Activated T-cell treated with anti-CD3 and anti-CD28 coated beads, Interleukin-2, amount 50 U/mL, for 72 hours (primary cell): Measurements from ENCODE around the gene NDUFAF5. TPM values are rescaled to one million over a fixed set of nuclear protein-coding genes. Genes with fewer than 3 reads are reported as not detected.

Experiments
- ATAC-seq, 2 donors: fragments of 150-1000 bp; cut with Tn5 transposase; replicated peaks in 1 of 2; 2 replicates each; pipeline ENCODE4 v1.10.0; 2021; ENCODE audit warnings: moderate library complexity in 2 of 2, mild to moderate bottlenecking in 1 of 2
- DNase-seq, 2 donors: peaks; one replicate each; pipeline ENCODE4 v3.0.0; 2021 to 2022; ENCODE audit warnings: mixed read lengths in 1 of 2
- H3K27ac Mint-ChIP-seq: one replicate; pipeline ENCODE4 v1.8.0; 2022; ENCODE audit warnings: mild to moderate bottlenecking, moderate library complexity, mixed read lengths
- H3K27me3 Mint-ChIP-seq: one replicate; pipeline ENCODE4 v1.8.0; 2022; ENCODE audit warnings: low read depth, mixed read lengths
- H3K36me3 Mint-ChIP-seq, 2 donors: one replicate each; pipeline ENCODE4 v1.8.0; 2022; ENCODE audit warnings: mixed read lengths in 2 of 2, mild to moderate bottlenecking in 1 of 2; ENCODE audit not compliant: insufficient read depth in 2 of 2
- H3K4me1 Mint-ChIP-seq: one replicate; pipeline ENCODE4 v1.8.0; 2022; ENCODE audit warnings: low read depth, mixed read lengths
- H3K4me3 Mint-ChIP-seq, 2 donors: one replicate each; pipeline ENCODE4 v1.8.0; 2022; ENCODE audit warnings: mild to moderate bottlenecking in 2 of 2, mixed read lengths in 2 of 2, moderate library complexity in 2 of 2
- H3K9me3 Mint-ChIP-seq, 2 donors: one replicate each; pipeline ENCODE4 v1.8.0; 2022; ENCODE audit warnings: mixed read lengths in 2 of 2
- total RNA-seq, 2 donors: library from RNA; stranded (reverse); gene quantifications; one replicate each; pipeline ENCODE4 v1.2.3, GENCODE V29; 2022

The NDUFAF5 gene
- total RNA-seq, 2 donors from 2014 or later = 30.4 to 32.9 TPM

DNA sequence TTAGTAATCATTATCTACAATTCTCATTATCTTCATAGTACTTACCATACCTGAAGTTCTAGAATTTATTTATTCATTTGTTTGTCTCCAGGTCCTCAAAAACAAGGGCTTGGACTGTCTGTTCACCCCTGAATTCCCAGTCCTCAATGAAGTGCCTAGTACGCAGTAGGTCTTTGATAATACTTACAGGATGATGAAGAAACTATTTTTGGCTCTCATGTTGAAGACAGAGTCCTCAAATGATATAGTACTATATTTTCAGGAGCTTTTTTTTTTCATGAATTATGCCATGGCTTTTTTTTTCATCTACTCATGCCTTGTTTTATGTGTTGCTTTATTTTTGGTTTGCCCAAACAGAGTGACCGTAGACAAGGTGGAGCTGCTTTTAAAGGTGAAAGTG is 66.5 kb downstream of the NDUFAF5 start:
- H3K27ac Mint-ChIP-seq = no peak overlapping the region
- ATAC-seq = no peak
- no peak for DNase-seq
- no peaks in the 10 kb centered on the region for H3K9me3 Mint-ChIP-seq
- no peaks in the 10 kb centered on the region for H3K4me1 Mint-ChIP-seq
- no peak overlapping the region for H3K4me3 Mint-ChIP-seq
- H3K36me3 Mint-ChIP-seq = no peaks in the 10 kb centered on the region
- H3K27me3 Mint-ChIP-seq = peaks cover 8% of the 10 kb centered on the region

DNA sequence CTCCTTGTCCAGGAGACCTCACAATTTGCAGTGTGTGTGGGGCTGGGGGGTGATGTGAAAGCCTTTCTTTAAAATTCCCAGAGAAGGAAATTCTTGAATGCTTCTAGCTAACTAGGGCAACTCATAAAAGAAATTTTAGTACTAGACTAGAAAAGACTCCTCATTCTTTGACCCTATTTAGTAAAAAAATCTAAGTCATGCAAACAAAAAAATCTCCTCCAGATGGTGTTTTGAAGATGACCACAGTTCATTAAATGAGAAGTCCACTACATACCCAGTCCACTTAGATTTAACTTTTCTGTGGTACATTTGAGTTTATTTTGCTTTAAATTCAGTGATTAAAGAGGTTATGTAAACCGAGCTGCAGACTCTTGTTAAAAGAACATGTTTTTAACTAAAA is 67.5 kb downstream of the NDUFAF5 start:
- H3K36me3 Mint-ChIP-seq = no peaks in the 10 kb centered on the region

DNA sequence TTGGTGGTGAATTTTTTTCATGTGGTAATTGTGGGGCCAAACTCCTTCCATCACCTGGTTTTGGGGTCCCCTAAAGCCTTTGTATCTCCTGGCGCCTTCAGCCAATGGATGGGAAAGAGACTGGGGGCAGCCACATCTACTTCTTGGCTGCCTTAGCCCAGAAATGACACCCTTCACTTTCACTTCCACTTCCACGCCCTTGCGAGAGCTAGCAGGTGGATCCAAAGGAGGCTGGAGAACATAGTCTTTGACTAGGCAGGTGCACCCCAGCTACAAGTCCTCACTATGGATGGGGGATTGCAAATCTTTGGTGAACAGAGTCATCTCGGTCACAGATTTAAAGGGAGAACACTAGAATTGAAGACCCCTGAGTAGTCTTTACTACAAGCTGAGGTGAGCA is 70.8 kb downstream of the NDUFAF5 start:
- no peaks in the 10 kb centered on the region for H3K4me1 Mint-ChIP-seq

More for the DNA sequence above, 67.5 kb downstream of the NDUFAF5 start:
- ATAC-seq (no peak), DNase-seq (no peak)
- peaks cover 16% of the 10 kb centered on the region for H3K27me3 Mint-ChIP-seq
- H3K9me3 Mint-ChIP-seq = no peaks in the 10 kb centered on the region
- H3K4me1 Mint-ChIP-seq = no peaks in the 10 kb centered on the region
- no peak overlapping the region for H3K4me3 Mint-ChIP-seq
- no peak overlapping the region for H3K27ac Mint-ChIP-seq

DNA sequence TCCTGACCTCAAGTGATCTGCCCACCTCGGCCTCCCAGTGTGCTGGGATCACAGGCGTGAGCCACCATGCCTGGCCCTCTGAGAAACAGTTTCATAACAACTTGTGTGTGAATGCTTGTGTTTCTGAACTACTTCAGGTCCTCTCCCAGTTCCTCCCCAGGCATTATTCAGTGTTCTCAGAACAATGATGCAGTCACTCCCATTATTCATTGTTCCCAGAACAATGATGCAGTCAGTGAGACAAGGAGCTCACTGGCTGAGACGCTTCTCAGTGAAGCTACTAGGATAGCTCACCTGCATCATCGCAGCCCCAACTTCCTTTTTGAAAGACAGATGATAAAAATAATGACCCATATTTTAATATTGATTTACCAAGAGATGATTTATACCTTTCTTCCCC is 71.5 kb downstream of the NDUFAF5 start:
- no peak overlapping the region for H3K4me3 Mint-ChIP-seq
- no peak overlapping the region for H3K27ac Mint-ChIP-seq
- DNase-seq (no peak), ATAC-seq (peak in 1 of 2 donors; percentile 57)
- H3K9me3 Mint-ChIP-seq = no peaks in the 10 kb centered on the region
- no peaks in the 10 kb centered on the region for H3K36me3 Mint-ChIP-seq
- H3K27me3 Mint-ChIP-seq = peaks cover 12% of the 10 kb centered on the region
- H3K4me1 Mint-ChIP-seq = no peaks in the 10 kb centered on the region

More for the DNA sequence above, 70.8 kb downstream of the NDUFAF5 start:
- H3K9me3 Mint-ChIP-seq = no peaks in the 10 kb centered on the region
- ATAC-seq (no peak), DNase-seq (no peak)
- no peak overlapping the region for H3K4me3 Mint-ChIP-seq
- peaks cover 12% of the 10 kb centered on the region for H3K27me3 Mint-ChIP-seq
- H3K27ac Mint-ChIP-seq = no peak overlapping the region
- no peaks in the 10 kb centered on the region for H3K36me3 Mint-ChIP-seq

DNA sequence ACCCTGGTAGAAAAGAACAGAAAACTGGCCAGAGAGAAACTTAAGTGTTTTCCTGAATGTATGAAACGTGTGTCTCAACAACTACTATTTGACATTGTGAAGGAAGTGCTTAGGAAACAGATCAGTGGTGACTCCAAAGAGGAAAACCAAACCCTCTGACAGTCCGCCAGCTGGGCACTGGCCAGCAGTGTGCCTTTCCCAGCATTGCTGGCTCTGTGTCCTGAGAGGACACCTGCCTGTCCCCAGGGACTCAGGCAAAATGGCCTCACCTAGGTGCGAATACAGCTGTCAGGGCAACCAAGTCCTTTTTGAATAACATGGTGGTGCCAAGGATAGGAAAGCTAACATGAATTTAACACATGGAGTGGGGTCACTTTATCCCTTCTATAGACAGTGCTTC is 72.5 kb downstream of the NDUFAF5 start:
- Mint-ChIP-seq H3K27ac (no peak overlapping the region), H3K9me3 (peaks cover 2% of the 10 kb centered on the region in 2 donors), H3K4me3 (no peak overlapping the region), H3K27me3 (peaks cover 12% of the 10 kb centered on the region), H3K4me1 (no peaks in the 10 kb centered on the region), H3K36me3 (no peaks in the 10 kb centered on the region)
- DNase-seq = no peak
- no peak for ATAC-seq

DNA sequence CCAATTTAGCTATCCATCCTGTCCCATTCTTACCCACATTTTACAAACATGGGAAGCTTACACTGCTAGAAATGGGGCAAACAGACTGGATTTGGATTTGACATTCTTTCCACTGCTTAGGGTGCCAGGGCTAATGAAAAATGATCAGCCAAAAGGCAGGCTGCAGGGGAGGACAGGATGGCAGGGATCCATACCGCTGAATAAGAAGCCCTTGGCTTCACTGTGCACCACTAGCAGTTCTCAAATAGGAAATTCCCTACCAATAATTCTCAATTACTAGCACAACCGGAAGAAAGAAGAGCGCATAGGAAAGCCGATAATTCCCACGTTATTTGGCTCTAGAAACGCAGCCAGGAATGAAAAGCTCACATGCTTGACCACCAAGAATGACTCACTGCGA is 73.1 kb downstream of the NDUFAF5 start:
- H3K4me3 Mint-ChIP-seq = no peak overlapping the region
- no peak for DNase-seq
- ATAC-seq = no peak
- H3K27ac Mint-ChIP-seq = no peak overlapping the region
- H3K36me3 Mint-ChIP-seq = no peaks in the 10 kb centered on the region
- peaks cover 2% of the 10 kb centered on the region in 2 donors for H3K9me3 Mint-ChIP-seq
- H3K4me1 Mint-ChIP-seq = no peaks in the 10 kb centered on the region
- peaks cover 12% of the 10 kb centered on the region for H3K27me3 Mint-ChIP-seq

DNA sequence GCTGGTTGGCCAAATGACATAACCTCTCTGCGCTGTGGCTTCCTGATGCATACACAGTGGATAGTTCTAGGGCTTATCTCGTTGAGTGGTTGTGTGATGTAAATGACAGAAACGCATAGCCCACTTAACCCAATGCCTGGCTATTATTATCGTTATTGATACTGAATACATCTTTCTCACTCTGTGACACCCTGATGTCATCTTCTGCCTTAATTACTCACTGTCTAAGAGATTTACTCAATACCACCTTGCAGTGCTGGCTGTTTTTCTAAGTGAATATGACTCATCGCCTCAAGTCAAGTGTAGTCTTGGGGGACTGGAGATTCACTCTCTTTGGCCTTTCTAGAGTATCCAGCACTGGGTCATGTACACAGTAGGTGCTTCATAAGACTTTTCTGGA is 73.6 kb downstream of the NDUFAF5 start:
- Mint-ChIP-seq H3K36me3 (no peaks in the 10 kb centered on the region), H3K27me3 (peaks cover 12% of the 10 kb centered on the region), H3K9me3 (peaks cover 2% of the 10 kb centered on the region in 2 donors), H3K4me3 (no peak overlapping the region), H3K27ac (no peak overlapping the region), H3K4me1 (no peaks in the 10 kb centered on the region)
- ATAC-seq = peak in 1 of 2 donors; percentile 58
- DNase-seq = no peak

DNA sequence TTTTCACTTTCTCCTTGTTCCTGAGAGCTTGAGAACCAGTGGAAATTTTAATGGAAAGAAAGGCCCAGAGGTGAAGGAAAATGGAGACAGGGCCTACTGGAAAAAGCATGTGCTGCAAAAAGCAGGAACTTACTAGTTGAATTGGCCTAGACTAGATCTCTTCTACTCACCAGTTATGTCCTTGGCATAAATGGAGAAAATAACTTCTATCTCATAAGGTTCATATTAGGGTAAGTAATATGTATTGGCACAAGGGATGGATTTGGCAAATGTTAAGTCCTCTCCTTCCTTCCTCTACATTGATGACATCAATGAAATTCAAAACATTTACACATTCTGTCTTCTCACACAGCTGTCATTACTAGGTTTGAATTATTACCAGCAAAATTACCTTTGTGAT is 74.0 kb downstream of the NDUFAF5 start:
- Mint-ChIP-seq H3K36me3 (no peaks in the 10 kb centered on the region), H3K27ac (no peak overlapping the region), H3K9me3 (peaks cover 2% of the 10 kb centered on the region in 2 donors), H3K4me3 (no peak overlapping the region), H3K27me3 (peaks cover 12% of the 10 kb centered on the region), H3K4me1 (no peaks in the 10 kb centered on the region)
- no peak for DNase-seq
- no peak for ATAC-seq

DNA sequence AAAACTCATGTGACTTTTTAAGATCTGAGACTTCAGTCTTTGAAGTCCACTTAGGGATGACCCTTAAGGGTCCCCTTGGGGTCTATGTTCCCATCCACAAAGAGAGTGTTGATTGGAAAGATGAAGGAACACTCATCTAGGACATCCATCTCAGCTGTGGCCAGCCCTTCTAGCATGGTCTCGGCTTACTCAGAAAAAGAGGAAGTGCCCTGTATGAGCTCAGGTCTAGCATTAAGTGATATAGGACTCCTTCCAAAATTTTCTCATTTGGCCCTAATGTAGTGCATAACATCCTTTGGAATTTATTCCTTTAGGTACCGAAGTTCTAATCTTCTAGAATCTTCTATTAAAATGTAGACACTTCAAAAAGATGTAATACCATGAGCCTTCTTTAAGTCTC is 77.4 kb downstream of the NDUFAF5 start:
- no peak overlapping the region for H3K27ac Mint-ChIP-seq
- no peaks in the 10 kb centered on the region for H3K36me3 Mint-ChIP-seq
- no peak for ATAC-seq
- H3K4me1 Mint-ChIP-seq = no peaks in the 10 kb centered on the region
- H3K27me3 Mint-ChIP-seq = peaks cover 2% of the 10 kb centered on the region
- no peak overlapping the region for H3K4me3 Mint-ChIP-seq
- peaks cover 2% of the 10 kb centered on the region in 2 donors for H3K9me3 Mint-ChIP-seq
- DNase-seq = no peak

DNA sequence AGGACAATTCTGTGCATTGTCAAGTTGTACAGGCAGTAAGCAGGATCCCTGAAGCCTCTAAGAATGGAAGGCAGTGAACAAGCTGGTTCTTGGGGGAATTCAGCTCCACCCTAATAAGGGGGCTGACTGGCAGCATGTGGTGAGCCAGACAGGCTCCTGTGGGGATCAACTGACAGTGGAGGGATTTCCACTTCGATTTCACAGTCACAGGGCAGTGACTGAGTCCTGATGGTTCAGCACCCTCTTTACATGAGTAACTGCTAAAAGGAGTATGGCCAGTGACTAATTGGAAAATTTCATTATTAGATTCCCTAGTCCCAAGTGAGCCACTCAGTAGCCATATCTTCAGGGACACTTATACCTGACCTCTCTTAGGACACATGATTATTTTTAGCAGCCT is 78.4 kb downstream of the NDUFAF5 start:
- H3K9me3 Mint-ChIP-seq = peaks cover 2% of the 10 kb centered on the region in 2 donors

DNA sequence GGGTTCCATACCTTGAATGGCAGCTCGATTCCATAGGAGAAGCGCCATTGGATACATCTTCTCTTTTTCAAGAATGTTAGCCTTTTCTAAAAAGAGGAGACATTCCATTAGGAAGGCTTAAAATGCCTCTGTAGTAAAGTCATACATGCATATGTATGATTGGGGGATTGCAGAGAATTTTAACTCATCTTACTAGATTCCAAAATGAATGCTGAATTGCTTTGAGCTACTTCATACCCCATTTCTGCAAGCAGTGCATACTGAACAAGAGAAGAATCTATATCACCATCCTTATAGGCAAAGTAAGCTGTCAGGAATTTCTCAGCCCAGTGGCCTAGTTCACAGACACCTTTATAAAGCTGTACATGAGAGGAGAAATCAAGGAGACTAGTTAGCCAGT is 80.3 kb downstream of the NDUFAF5 start:
- Mint-ChIP-seq H3K27ac (no peak overlapping the region), H3K4me3 (no peak overlapping the region)

More for the DNA sequence above, 78.4 kb downstream of the NDUFAF5 start:
- Mint-ChIP-seq H3K27ac (no peak overlapping the region), H3K4me3 (no peak overlapping the region), H3K27me3 (no peaks in the 10 kb centered on the region), H3K36me3 (no peaks in the 10 kb centered on the region), H3K4me1 (no peaks in the 10 kb centered on the region)
- no peak for DNase-seq
- no peak for ATAC-seq

DNA sequence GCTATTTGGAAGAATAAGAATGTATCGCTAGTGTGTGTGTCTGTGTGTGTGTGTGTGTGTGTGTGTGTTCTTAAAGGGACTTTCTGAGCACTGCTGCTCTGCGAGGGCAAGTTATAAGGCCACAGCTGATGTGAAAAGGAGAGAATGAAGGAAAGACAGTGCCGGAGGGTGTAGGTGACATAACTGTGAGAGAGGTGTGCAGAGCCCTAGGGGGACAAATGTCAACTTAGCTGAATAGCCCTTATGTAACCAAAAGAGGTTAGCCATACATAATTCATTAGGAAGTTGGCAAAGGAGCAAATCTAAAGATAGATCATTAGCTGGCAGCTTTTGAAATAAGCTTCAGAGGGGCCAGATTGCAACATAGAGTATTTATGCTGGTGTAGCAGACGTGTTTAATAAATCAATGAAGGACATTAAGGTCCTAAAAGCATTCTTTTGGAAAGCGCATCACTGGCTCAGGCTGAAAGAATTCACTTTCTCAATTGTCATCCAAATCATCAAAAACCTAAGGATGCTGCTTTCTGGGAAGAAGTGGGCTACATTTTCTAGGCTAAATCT is 81.0 kb downstream of the NDUFAF5 start:
- no peaks in the 10 kb centered on the region for H3K36me3 Mint-ChIP-seq
- H3K9me3 Mint-ChIP-seq = peaks cover 2% of the 10 kb centered on the region in 2 donors
- DNase-seq (no peak), ATAC-seq (no peak)
- no peak overlapping the region for H3K27ac Mint-ChIP-seq
- no peak overlapping the region for H3K4me3 Mint-ChIP-seq
- no peaks in the 10 kb centered on the region for H3K4me1 Mint-ChIP-seq
- H3K27me3 Mint-ChIP-seq = no peaks in the 10 kb centered on the region

More for the DNA sequence above, 80.3 kb downstream of the NDUFAF5 start:
- Mint-ChIP-seq H3K27me3 (no peaks in the 10 kb centered on the region), H3K36me3 (no peaks in the 10 kb centered on the region), H3K9me3 (peaks cover 2% of the 10 kb centered on the region in 2 donors), H3K4me1 (no peaks in the 10 kb centered on the region)
- DNase-seq (no peak), ATAC-seq (no peak)

DNA sequence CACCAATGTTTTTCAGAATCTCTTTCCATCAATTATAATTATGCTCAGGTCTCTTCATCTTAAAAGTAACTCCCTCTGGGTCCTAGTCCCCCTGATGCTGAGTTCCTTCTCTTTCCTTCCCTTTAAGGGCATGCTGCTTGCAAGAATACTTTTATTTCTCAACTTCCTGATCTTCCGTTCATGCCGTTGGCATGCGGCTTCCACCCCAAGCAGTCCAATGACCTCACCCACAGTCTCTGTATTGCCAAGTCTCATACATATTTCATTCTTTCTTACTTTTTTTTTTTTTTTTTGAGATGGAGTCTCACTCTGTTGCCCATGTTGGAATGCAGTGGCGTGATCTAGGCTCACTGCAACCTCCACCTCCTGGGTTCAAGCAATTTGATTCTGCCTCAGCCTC is 83.5 kb downstream of the NDUFAF5 start:
- ATAC-seq (no peak), DNase-seq (no peak)
- Mint-ChIP-seq H3K27me3 (no peaks in the 10 kb centered on the region), H3K36me3 (no peaks in the 10 kb centered on the region), H3K9me3 (no peaks in the 10 kb centered on the region), H3K4me1 (no peaks in the 10 kb centered on the region), H3K27ac (no peak overlapping the region), H3K4me3 (no peak overlapping the region)

DNA sequence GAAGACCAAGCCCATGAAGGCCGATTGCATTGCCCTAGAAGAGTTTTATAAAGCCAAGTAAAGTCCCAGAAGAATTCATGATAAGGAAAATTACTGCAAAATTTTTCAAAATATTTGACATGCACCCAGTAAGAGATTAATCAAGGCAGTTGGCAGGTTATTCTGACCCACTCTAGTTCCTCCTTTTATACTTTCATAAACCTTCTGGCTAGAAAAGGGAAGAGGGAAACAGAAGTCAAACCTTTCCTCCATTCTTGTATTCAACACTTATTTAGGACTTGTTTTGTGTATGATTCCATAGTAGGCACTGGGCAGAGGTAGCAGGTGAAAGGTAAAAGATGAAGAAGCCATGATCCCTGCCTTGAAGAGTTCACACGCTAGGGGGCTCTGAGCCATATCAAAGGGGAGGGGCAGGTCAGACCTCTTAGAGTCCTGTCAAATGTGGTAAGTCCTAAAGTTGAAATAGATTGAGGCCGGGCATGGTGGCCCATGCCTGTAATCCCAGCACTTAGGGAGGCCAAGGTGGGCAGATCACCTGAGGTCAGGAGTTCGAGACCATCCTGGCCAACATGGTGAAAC is 85.4 kb downstream of the NDUFAF5 start:
- H3K36me3 Mint-ChIP-seq = no peaks in the 10 kb centered on the region
- H3K4me3 Mint-ChIP-seq = no peak overlapping the region
- no peak for DNase-seq
- no peaks in the 10 kb centered on the region for H3K27me3 Mint-ChIP-seq
- H3K4me1 Mint-ChIP-seq = no peaks in the 10 kb centered on the region
- ATAC-seq = no peak
- no peaks in the 10 kb centered on the region for H3K9me3 Mint-ChIP-seq
- no peak overlapping the region for H3K27ac Mint-ChIP-seq
